HepG2 (cell line): ENCODE results near the gene TEX19. TPM values are rescaled to one million over a fixed set of nuclear protein-coding genes. Genes with fewer than 3 reads are reported as not detected.
A peak's percentile ranks its signal among the peaks of the same experiment; 100 is the strongest.

ENCODE experiments used
- ELF1 ChIP-seq: sonication (generic); formaldehyde crosslinking; IDR thresholded peaks from 2 replicates; pipeline ENCODE4 v1.4.0; 2020; ENCODE audit warnings: missing genetic modification reagents
- ETV6 ChIP-seq: sonication (generic); formaldehyde crosslinking; conservative IDR thresholded peaks from 2 replicates; pipeline ENCODE4 v1.4.0; 2020; ENCODE audit warnings: missing genetic modification reagents
- GABPB1 ChIP-seq: IDR thresholded peaks from 2 replicates; pipeline ENCODE4 v1.6.1; 2016; ENCODE audit warnings: mild to moderate bottlenecking, missing genetic modification reagents, moderate library complexity, missing compliant biosample characterization
- MYNN ChIP-seq: sonication (generic); formaldehyde crosslinking; IDR thresholded peaks from 2 replicates; pipeline ENCODE4 v1.4.0; 2020; ENCODE audit warnings: mild to moderate bottlenecking, low read depth, missing genetic modification reagents
- MZF1 ChIP-seq: sonication (generic); formaldehyde crosslinking; IDR thresholded peaks from 2 replicates; pipeline ENCODE4 v1.8.1; 2023; ENCODE audit warnings: mild to moderate bottlenecking, missing genetic modification reagents, borderline replicate concordance
- NCOR1 ChIP-seq: fragments of 200-600 bp; sonication (generic); IDR thresholded peaks from 2 replicates; pipeline ENCODE4 v1.7.0; 2017; ENCODE audit warnings: antibody characterized with exemption, low read length, borderline replicate concordance
- NFE2L2 ChIP-seq: fragments of 150-350 bp; IDR thresholded peaks from 2 replicates; pipeline ENCODE4 v1.6.1; 2014; ENCODE audit warnings: low read length
- NR2C2 ChIP-seq: sonication (generic); formaldehyde crosslinking; IDR thresholded peaks from 2 replicates; pipeline ENCODE4 v1.4.0; 2020; ENCODE audit warnings: missing genetic modification reagents, mild to moderate bottlenecking, moderate library complexity, borderline replicate concordance
- SNAPC2 ChIP-seq: sonication (generic); formaldehyde crosslinking; IDR thresholded peaks from 2 replicates; pipeline ENCODE4 v1.8.1; 2022; ENCODE audit warnings: mild to moderate bottlenecking, missing genetic modification reagents
- SRY ChIP-seq: sonication (generic); formaldehyde crosslinking; IDR thresholded peaks from 2 replicates; pipeline ENCODE4 v1.8.0; 2022; ENCODE audit warnings: mild to moderate bottlenecking, missing genetic modification reagents
- TBX2 ChIP-seq: sonication (generic); formaldehyde crosslinking; IDR thresholded peaks from 2 replicates; pipeline ENCODE4 v1.5.0; 2020; ENCODE audit warnings: missing genetic modification reagents, mild to moderate bottlenecking, borderline replicate concordance
- TGIF2 ChIP-seq: IDR thresholded peaks from 2 replicates; pipeline ENCODE4 v1.6.1; 2016; ENCODE audit warnings: control low read depth, missing compliant biosample characterization
- YEATS2 ChIP-seq: sonication (generic); formaldehyde crosslinking; IDR thresholded peaks from 2 replicates; pipeline ENCODE4 v1.4.0; 2020; ENCODE audit warnings: missing genetic modification reagents, borderline replicate concordance
- ZNF230 ChIP-seq: sonication (generic); formaldehyde crosslinking; IDR thresholded peaks from 2 replicates; pipeline ENCODE4 v1.4.0; 2020; ENCODE audit warnings: mild to moderate bottlenecking, missing genetic modification reagents
- ZNF251 ChIP-seq: sonication (generic); formaldehyde crosslinking; IDR thresholded peaks from 2 replicates; pipeline ENCODE4 v1.9.0; 2021; ENCODE audit warnings: mild to moderate bottlenecking, missing genetic modification reagents
- ZNF354B ChIP-seq: sonication (generic); formaldehyde crosslinking; IDR thresholded peaks from 2 replicates; pipeline ENCODE4 v1.8.0; 2022; ENCODE audit warnings: mild to moderate bottlenecking, missing genetic modification reagents
- ZNF724P ChIP-seq: sonication (generic); formaldehyde crosslinking; IDR thresholded peaks from 2 replicates; pipeline ENCODE4 v1.8.0; 2022; ENCODE audit warnings: missing genetic modification reagents, borderline replicate concordance
- ZNF891 ChIP-seq: sonication (generic); formaldehyde crosslinking; IDR thresholded peaks from 2 replicates; pipeline ENCODE4 v1.5.0; 2020; ENCODE audit warnings: mild to moderate bottlenecking, missing genetic modification reagents
- ZSCAN12 ChIP-seq: sonication (generic); formaldehyde crosslinking; IDR thresholded peaks from 2 replicates; pipeline ENCODE4 v1.9.0; 2021; ENCODE audit warnings: mild to moderate bottlenecking, missing genetic modification reagents
- ZSCAN29 ChIP-seq: sonication (generic); formaldehyde crosslinking; conservative IDR thresholded peaks from 2 replicates; pipeline ENCODE4 v1.4.0; 2020; ENCODE audit warnings: mild to moderate bottlenecking, missing genetic modification reagents
- polyA plus RNA-seq, 8 experiments: library from polyadenylated mRNA; depleted of rRNA in 3 of 8; stranded (reverse) in 7 of 8; unstranded in 1 of 8; fragments of >200 nt; fragmentation: Illumina TruSeq in 4 of 8; extraction: Trizol in 4 of 8; gene quantifications; 2 replicates each; pipeline versions ENCODE4 v1.2.1 to v1.2.3, GENCODE V29; 2011 to 2016; ENCODE audit warnings: low read depth in 4 of 8, missing spikeins in 1 of 8, mixed read lengths in 1 of 8; ENCODE audit not compliant: insufficient read depth in 1 of 8
- total RNA-seq, 5 experiments: library from RNA; depleted of rRNA; stranded (reverse); fragments of >200 nt; fragmentation: Illumina TruSeq; extraction: Trizol; gene quantifications; 2 replicates each; pipeline ENCODE4 v1.2.3, GENCODE V29; 2016; ENCODE audit warnings: low read depth in 1 of 5
- TF ChIP-seq, protein P1 (sequence below): sonication (generic); formaldehyde crosslinking; IDR thresholded peaks from 2 replicates; pipeline ENCODE4 v1.9.0; 2022; ENCODE audit warnings: missing genetic modification reagents, mild to moderate bottlenecking, borderline replicate concordance
- TF ChIP-seq, protein P2 (sequence below): sonication (generic); formaldehyde crosslinking; IDR thresholded peaks from 2 replicates; pipeline ENCODE4 v1.4.0; 2020; ENCODE audit warnings: mild to moderate bottlenecking, low read depth, missing genetic modification reagents
- TF ChIP-seq, protein P3 (sequence below): IDR thresholded peaks from 2 replicates; pipeline ENCODE4 v1.6.1; 2012; ENCODE audit warnings: inconsistent platforms

Gene TEX19
- total and polyA plus RNA-seq, 2 of the 13 experiments (the other 11 are each of a cell fraction or from before 2014, with no cell fraction given) = 1.3 to 6.0 TPM

DNA sequence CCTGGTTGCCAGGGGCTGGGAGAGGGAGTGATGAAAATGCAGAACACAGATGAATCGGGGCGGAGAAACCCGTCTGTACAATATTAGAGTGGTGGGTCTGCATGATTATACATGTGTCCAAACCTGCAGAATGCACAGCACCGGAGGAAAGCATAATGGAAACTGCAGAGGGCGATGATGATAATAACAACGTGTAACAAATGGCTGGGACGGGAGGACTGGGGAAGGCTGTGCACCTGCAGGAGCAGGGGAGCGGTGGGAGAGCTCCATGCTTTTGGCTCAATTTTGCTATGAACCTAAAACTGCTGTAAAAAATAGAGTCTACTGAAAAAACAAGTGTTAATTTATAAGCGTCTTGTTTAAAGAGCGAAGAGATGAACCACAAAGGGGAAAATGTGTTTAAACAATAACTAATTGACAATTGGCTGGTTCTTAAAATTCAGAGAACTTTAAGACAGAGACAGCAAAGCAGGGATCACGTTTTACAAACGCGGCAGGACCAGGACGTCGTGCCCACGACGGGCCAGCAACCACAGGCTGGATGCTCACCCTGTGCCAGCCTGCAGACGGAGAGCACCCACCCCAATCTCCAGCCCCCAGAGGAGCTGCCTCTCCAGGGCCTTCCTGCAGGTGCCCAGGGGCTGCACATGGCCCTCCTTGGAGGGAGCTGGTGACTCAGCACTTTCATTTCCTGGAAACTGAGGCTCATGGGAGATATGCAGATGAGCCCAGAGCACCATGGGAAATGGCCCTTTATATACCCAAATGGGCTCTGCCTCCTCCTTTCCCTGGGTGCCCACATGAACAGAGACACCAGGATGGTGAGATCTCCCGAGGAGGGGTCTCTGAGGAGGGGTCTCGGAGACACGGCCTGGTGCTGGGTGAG, at the start of gene TEX19 (continued):
- TF ChIP-seq GABPB1 = 0 out of 2 replicates have a peak, but pooled peaks have one; percentile 46
- TF ChIP-seq, protein P1, sequence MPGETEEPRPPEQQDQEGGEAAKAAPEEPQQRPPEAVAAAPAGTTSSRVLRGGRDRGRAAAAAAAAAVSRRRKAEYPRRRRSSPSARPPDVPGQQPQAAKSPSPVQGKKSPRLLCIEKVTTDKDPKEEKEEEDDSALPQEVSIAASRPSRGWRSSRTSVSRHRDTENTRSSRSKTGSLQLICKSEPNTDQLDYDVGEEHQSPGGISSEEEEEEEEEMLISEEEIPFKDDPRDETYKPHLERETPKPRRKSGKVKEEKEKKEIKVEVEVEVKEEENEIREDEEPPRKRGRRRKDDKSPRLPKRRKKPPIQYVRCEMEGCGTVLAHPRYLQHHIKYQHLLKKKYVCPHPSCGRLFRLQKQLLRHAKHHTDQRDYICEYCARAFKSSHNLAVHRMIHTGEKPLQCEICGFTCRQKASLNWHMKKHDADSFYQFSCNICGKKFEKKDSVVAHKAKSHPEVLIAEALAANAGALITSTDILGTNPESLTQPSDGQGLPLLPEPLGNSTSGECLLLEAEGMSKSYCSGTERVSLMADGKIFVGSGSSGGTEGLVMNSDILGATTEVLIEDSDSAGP (CRISPR knock-in tag) = peak; percentile 41; the same call in 1 of the 2 replicates
- no peak for TF ChIP-seq ZSCAN12 (CRISPR knock-in tag)
- no peak for TF ChIP-seq NR2C2 (CRISPR knock-in tag)
- TF ChIP-seq TBX2 (CRISPR knock-in tag) = peak; percentile 28; the same call in 1 of the 2 replicates
- no peak for TF ChIP-seq ZNF251
- no peak for TF ChIP-seq ZNF354B (CRISPR knock-in tag)
- TF ChIP-seq SRY (CRISPR knock-in tag) = peak; percentile 46; the same call in 1 of the 2 replicates
- TF ChIP-seq, protein P2, sequence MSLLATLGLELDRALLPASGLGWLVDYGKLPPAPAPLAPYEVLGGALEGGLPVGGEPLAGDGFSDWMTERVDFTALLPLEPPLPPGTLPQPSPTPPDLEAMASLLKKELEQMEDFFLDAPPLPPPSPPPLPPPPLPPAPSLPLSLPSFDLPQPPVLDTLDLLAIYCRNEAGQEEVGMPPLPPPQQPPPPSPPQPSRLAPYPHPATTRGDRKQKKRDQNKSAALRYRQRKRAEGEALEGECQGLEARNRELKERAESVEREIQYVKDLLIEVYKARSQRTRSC (CRISPR knock-in tag) = no peak
- TF ChIP-seq ZNF724P = 0 out of 2 replicates have a peak, but pooled peaks have one; percentile 38
- peak; percentile 75; the same call in 1 of the 2 replicates for TF ChIP-seq YEATS2 (CRISPR knock-in tag)
- TF ChIP-seq NCOR1 = no peak
- TF ChIP-seq ELF1 = peak; percentile 71
- peak; percentile 95 for TF ChIP-seq NFE2L2
- TF ChIP-seq ZNF891 (CRISPR knock-in tag) = 0 out of 2 replicates have a peak, but pooled peaks have one; percentile 56
- 0 out of 2 replicates have a peak, but pooled peaks have one; percentile 17 for TF ChIP-seq TGIF2 (CRISPR knock-in tag)
- TF ChIP-seq ETV6 (CRISPR knock-in tag) = 0 out of 2 replicates have a peak, but pooled peaks have one; percentile 42
- no peak for TF ChIP-seq MZF1 (CRISPR knock-in tag)
- TF ChIP-seq, protein P3, sequence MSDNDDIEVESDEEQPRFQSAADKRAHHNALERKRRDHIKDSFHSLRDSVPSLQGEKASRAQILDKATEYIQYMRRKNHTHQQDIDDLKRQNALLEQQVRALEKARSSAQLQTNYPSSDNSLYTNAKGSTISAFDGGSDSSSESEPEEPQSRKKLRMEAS = peak; percentile 85
- 0 out of 2 replicates have a peak, but pooled peaks have one; percentile 36 for TF ChIP-seq MYNN
- TF ChIP-seq ZSCAN29 (CRISPR knock-in tag) = no peak
- TF ChIP-seq ZNF230 (CRISPR knock-in tag) = 0 out of 2 replicates have a peak, but pooled peaks have one; percentile 47
- TF ChIP-seq SNAPC2 (CRISPR knock-in tag) = peak; percentile 96
